ENCODE results near the gene DCPS. TPM values are rescaled to one million over a fixed set of nuclear protein-coding genes. Genes with fewer than 3 reads are reported as not detected.

DCPS gene
- total RNA-seq, 3 donors from 2014 or later: 8.8 to 11.7 (median 9.6) TPM

GRCh38 chr11:126329644-126330211 is 25.9 kb downstream of the DCPS start:
- Histone ChIP-seq H3K9me3 (no peaks in the 10 kb centered on the region), H3K36me3 (no peaks in the 10 kb centered on the region), H3K27me3 (no peaks in the 10 kb centered on the region), H3K27ac (no peak overlapping the region), H3K4me1 (no peaks in the 10 kb centered on the region), H3K4me3 (no peak overlapping the region)
- intact Hi-C loops (cut with DNase I; ENCODE audit: low total_unique reads): no loop called here
- DNase-seq (ENCODE audit: low spot score in 2 of 2): no peak
- no peak for TF ChIP-seq CTCF (IDR thresholded peaks at IDR 0.05)
- TF ChIP-seq POLR2A (IDR thresholded peaks at IDR 0.05): no peak
- TF ChIP-seq POLR2AphosphoS5 (IDR thresholded peaks at IDR 0.05): no peak

DNA sequence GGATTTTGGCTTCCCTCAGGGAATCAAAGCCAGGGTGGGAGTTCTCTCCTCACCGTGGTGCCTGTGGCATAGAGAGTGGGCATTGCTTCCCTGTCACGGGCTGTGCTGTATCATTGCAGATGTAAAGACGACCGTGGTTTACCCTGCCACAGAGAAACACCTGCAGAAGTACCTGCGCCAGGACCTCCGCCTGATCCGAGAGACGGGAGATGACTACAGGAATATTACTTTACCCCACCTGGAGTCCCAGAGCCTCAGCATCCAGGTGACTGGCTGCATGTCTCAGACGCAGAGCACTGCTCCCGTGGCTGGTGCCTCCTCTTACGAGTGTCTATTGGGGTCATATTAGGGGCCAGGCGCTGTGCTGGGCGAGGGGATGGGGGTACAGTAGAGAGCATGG is 27.4 kb downstream of the DCPS start:
- Histone ChIP-seq H3K9me3 (no peaks in the 10 kb centered on the region), H3K27me3 (no peaks in the 10 kb centered on the region), H3K36me3 (no peaks in the 10 kb centered on the region), H3K27ac (no peak overlapping the region), H3K4me3 (no peak overlapping the region), H3K4me1 (no peaks in the 10 kb centered on the region)
- intact Hi-C loops (cut with DNase I; ENCODE audit: low total_unique reads): no loop called here
- TF ChIP-seq POLR2A (IDR thresholded peaks at IDR 0.05) (no peak), CTCF (IDR thresholded peaks at IDR 0.05) (no peak), POLR2AphosphoS5 (IDR thresholded peaks at IDR 0.05) (no peak)
- no peak for DNase-seq (ENCODE audit: low spot score in 2 of 2)

DNA sequence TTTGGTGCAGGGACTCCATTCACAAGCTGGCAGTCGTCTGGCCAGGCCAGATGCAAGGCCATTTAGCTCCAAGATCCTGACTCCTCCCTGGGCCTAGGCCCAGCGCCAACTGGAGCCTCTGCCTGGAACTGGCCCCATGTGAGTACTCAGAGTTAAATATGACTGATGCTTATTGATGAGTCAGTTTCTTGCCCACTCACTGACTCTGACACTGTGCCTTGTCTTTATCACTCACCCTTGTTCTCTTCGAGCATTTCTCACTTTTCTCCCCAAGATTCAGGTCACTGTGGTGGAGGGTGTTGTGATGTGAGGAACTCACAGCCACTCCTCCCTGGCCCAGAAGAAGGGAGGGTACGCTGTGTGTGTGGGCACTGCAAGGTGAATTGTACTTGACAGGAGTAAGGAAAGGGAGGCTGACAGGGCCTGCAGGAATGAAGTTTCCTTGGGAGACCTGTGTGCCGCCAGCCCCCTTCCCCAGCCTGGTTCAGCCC is 28.4 kb downstream of the DCPS start:
- TF ChIP-seq POLR2AphosphoS5 (IDR thresholded peaks at IDR 0.05) (no peak), POLR2A (IDR thresholded peaks at IDR 0.05) (no peak), CTCF (IDR thresholded peaks at IDR 0.05) (no peak)
- peak in 1 of 2 donors; percentile 47 for DNase-seq (ENCODE audit: low spot score in 2 of 2)

DNA sequence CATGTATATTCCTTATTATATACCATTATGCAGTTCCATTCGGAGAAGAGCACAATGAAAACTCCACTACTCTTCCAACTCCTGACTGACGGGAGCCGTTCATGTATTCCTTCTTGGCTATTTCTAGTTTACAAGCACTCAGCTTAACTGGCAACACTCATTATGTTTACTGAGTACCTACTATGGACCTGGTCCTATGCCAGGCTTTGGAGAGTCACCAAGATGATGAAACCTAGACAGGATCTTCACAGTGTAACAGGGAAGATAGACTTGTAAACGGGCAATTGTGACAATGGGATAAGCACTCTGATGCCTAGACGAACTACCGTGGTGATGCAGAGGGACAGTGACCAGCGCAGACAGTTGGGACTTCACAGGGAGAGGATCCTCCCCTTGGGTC is 29.3 kb downstream of the DCPS start:
- Histone ChIP-seq H3K9me3 (no peaks in the 10 kb centered on the region), H3K27ac (no peak overlapping the region), H3K4me3 (no peak overlapping the region), H3K36me3 (no peaks in the 10 kb centered on the region), H3K4me1 (no peaks in the 10 kb centered on the region), H3K27me3 (no peaks in the 10 kb centered on the region)
- no peak for DNase-seq (ENCODE audit: low spot score in 2 of 2)
- TF ChIP-seq CTCF (IDR thresholded peaks at IDR 0.05): no peak
- no peak for TF ChIP-seq POLR2AphosphoS5 (IDR thresholded peaks at IDR 0.05)
- TF ChIP-seq POLR2A (IDR thresholded peaks at IDR 0.05): no peak
- intact Hi-C loops (cut with DNase I; ENCODE audit: low total_unique reads): no loop called here

More for the DNA sequence above, 28.4 kb downstream of the DCPS start:
- Histone ChIP-seq H3K36me3 (no peaks in the 10 kb centered on the region), H3K4me1 (no peaks in the 10 kb centered on the region), H3K27ac (peak overlapping the region in 1 of 2 donors; percentile 19), H3K27me3 (no peaks in the 10 kb centered on the region), H3K4me3 (no peak overlapping the region), H3K9me3 (no peaks in the 10 kb centered on the region)
- intact Hi-C loops (cut with DNase I; ENCODE audit: low total_unique reads): no loop called here

DNA sequence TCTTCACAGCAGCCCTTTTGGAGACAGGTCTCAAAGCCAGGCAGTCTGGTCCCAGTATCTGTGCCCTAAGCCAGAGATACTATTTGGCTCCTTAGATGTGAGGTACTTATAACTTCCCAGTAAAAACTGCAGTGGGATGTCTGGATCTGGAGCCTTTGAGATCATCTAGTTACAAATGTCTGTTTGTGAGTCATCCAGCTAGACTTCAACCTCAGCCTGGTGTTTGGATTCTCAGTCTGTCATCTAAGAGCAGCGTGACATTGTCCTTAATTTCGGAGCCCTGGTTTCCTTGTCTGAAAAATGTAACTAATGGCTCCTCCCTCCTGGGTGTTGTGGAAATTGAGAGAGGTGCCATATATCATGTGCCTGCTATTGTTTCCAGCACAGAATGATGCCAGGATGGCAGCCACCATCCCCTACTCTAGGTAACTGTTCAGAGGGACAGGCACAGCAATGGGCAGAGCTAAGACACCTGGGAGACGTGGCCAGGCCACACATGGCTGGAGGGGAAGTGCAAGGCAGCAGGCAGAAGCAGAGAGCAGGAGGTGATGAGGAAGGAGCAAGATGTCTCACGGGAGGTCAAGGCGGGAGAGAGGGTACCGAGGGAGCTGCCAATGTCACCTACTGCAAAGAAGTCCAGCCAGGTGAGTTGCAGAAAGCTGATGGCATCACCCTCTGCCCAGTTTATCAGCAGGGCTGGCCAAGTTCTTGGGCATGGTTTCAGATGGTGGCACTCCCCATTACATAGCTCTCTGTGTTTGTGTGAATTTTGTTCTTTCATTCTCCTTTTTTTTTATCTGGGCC is 31.0 kb downstream of the DCPS start:
- H3K36me3 ChIP-seq: no peaks in the 10 kb centered on the region
- H3K9me3 ChIP-seq: no peaks in the 10 kb centered on the region
- no peaks in the 10 kb centered on the region for H3K4me1 ChIP-seq
- H3K27me3 ChIP-seq: no peaks in the 10 kb centered on the region
- DNase-seq (ENCODE audit: low spot score in 2 of 2): peak in 1 of 2 donors; percentile 28
- intact Hi-C loops (cut with DNase I; ENCODE audit: low total_unique reads): no loop called here
- H3K27ac ChIP-seq: no peak overlapping the region
- no peak for TF ChIP-seq POLR2A (IDR thresholded peaks at IDR 0.05)
- TF ChIP-seq CTCF (IDR thresholded peaks at IDR 0.05): no peak
- no peak for TF ChIP-seq POLR2AphosphoS5 (IDR thresholded peaks at IDR 0.05)
- H3K4me3 ChIP-seq: no peak overlapping the region
